Jurkat, Clone E6-1 (cell line): Measurements from ENCODE around the gene FKBP4.

Experiments
- DNase-seq: peaks from one replicate; pipeline ENCODE4 v3.0.0-alpha.2; 2011; ENCODE audit warnings: low read depth, low spot score
- H3K4me3 ChIP-seq: 2 replicates; pipeline ENCODE4 v1.5.1; 2011; ENCODE audit warnings: mild to moderate bottlenecking, low read length, control low read depth, moderate library complexity

Gene FKBP4

DNA sequence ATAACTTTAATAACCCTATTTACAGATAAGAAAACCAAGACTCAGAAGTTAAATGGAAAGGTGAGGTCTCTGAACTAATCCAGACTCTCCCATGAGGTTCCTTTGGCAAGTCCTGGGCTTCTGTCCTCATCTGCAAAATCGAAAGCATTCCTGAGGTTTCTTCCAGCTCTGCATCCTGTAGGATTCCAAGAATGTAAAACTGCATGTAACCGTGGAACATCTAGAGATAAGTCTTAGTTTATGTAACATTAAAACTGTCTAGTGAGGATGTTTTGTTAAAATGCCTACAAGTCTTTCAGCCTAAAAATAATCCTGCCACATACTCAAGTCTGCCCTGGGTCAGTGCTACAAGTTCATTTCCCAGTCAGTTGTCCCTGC is 10.4 kb downstream of the FKBP4 start:
- DNase-seq, result no peak

DNA sequence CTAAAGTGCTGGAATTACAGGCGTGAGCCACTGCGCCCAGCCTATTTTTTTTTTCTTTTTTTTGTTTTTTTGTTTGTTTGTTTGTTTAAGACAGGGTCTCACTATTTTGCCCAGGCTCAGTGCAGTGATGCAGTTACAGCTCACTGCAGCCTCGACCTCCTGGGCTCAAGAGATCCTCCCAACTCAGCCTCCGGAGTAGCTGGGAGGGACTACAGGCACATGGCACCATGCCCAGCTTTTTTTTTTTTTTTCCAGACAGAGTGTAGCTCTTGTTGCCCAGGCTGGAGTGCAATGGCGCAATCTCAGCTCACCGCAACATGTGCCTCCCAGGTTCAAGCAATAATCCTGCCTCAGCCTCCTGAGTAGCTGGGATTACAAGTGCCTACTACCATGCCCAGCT is 11.9 kb downstream of the FKBP4 start:
- no peak for DNase-seq
- H3K4me3 ChIP-seq, result no peak overlapping the region

More for the DNA sequence above, 10.4 kb downstream of the FKBP4 start:
- H3K4me3 ChIP-seq, result no peak overlapping the region

DNA sequence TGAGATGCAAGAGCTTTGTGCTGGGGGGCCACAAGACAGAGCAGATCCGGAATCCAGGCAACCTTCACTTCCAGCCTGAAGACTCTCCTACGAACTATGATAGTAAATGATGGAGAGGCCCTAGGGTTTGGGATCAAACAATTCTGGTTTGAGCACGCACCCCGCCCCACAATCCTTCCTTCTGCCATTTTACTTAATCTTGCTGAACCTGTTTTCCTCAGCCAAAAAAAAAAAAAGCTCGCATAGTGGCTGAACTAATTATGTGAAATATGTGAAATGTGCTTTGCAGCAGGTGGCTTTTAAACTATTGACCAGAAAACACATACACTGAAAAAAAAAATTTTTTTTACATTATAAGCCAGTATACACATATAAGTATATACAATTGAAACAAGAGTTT is 17.0 kb downstream of the FKBP4 start:
- DNase-seq, result no peak
- peak overlapping the region; percentile 91 for H3K4me3 ChIP-seq

DNA sequence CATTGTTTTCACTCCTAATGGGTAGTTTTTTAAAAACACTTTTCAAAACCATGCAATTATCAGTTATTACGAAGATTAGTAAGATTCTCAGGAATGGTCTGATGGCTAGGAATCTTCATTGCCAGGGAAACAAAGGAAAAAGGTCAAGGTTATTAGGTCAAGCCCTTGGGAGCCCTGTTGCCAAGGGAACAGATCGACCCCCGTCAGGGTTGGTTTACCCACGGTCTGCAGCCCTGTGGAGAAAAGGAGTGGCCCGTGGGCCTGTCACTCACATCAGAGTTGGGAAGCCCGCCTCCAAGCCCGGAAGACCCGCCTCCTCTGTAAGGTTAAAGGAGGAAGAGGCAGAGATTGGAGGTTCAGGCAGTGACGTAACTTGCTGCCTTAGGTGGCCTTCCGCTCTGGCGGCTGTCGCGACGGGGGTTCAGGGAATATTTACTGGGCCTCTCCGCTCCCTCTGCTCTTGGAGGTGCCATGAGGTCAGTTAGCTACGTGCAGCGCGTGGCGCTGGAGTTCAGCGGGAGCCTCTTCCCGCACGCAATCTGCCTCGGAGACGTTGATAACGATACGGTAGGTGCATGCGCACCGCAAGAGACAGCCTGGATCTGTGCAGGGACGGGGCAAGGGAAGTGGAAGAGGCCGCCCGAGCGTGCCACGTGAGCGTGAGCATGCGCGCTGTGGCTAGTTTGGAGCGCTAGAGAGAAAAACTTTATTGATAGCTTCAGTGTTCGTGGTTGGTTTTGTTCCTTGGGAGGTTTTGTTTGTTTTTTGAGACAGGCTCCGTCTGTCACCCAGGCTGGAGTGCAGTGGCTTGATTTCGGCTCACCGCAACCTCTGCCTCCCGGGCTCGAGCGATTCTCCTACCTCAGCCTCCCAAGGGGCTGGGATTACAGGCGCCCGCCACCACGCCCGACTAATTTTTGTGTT is 17.8 kb downstream of the FKBP4 start, which contains the start of gene ITFG2:
TSS of gene ITFG2 (plus strand) at position 379 of the 924 bp plus-strand sequence. CDS start at position 472, 93 bp downstream.
- H3K4me3 ChIP-seq, result peak within 1 kb of the TSS; percentile 91
- DNase-seq, result peak; percentile 98

DNA sequence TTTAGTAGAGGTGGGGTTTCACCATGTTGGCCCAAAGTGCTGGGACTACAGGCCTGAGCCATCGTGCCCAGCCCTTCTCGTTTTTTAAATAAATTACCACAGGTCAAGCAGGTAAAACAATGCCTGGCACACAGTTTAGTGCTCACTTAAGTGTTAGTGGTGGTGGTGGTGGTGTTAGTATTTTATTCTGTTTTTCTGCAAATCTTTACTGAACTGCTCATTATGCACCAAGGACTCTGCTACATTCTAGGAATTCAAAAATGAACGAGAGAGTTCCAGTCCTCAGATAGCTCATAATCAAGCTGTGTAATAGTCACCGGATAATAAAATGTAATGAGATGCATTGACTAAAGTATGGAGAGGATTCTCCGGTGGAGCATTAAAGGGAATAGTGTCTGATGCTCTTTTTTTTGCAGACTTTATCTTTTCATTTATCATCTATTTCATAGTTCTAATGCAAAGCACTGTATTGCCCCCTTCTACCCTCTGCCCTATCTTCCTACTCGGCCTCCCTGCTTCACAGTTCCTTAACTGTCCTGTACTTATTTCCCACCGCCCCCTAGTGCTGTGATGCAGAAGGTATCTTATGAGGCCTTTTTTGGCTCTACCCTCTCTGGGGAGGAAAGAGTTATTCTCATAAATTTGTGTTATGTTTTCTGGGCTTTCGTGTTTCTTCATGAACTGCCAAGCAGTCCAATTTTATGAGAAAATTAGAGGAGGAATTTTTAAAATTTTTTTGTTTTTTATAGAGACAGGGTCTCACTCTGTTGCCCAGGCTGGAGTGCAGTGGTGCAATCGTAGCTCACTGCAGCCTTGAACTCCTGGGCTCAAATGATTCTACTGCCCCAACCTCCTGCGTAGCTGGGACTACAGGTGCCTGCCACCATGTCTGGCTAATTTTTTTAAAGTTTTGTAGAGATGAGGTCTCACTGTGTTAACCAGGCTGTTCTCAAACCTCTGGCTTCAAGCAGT is 18.7 kb downstream of the FKBP4 start:
- peak; percentile 68 for DNase-seq
- H3K4me3 ChIP-seq, result peak overlapping the region; percentile 91

DNA sequence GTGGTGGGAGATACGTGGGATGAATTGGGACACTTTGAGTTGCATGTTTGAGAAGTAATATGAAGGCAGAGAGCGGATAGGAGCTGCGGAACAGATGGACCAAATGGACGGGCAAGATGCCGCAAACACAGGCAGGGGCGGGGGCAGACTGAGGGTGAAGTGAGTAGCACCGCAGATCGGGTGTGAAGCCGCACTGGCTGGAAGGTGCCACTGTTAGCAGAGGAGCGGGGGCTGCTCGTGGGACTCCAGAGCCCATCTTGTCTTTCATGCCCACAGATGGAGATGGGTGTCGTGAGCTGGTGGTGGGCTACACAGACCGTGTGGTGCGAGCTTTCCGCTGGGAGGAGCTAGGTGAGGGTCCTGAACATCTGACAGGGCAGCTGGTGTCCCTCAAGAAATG is 25.0 kb downstream of the FKBP4 start:
- H3K4me3 ChIP-seq, result no peak overlapping the region
- DNase-seq, result no peak

DNA sequence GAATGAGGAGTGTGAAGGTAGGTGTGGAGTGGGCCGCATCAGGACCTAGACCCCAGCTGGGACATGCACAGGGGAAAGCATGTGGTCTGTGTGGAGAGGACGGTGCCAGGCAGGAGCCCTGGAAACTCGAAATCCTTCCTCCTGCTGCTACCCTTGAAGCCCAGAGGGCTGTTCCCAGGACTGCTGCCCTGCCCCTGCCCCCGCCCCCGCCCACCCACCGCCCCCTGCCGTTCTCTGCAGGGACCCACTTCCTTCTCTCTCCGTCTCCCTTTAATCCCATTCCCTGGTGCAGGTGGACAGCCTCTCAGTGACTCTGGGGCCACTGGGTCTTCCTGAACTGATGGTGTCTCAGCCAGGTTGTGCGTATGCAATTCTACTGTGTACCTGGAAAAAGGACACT is 25.7 kb downstream of the FKBP4 start:
- H3K4me3 ChIP-seq, result no peak overlapping the region
- DNase-seq, result no peak

DNA sequence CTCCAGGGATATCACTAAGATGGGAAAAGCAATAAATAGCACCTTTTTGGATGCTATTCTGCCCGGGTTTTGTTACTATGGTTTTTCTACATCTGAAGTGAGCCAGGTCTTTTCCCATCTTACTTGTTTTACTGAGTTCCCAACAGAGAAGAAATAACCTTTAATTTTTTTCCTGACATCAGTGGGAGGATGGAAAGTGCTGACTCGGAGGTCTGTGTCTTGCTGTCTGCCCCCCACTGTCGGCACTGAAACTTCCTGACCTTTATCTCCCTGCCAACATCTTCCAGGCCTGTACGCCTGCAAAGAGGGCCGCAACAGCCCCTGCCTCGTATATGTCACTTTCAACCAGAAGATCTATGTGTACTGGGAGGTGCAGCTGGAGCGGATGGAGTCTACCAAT is 28.7 kb downstream of the FKBP4 start:
- DNase-seq, result no peak
- H3K4me3 ChIP-seq, result no peak overlapping the region

DNA sequence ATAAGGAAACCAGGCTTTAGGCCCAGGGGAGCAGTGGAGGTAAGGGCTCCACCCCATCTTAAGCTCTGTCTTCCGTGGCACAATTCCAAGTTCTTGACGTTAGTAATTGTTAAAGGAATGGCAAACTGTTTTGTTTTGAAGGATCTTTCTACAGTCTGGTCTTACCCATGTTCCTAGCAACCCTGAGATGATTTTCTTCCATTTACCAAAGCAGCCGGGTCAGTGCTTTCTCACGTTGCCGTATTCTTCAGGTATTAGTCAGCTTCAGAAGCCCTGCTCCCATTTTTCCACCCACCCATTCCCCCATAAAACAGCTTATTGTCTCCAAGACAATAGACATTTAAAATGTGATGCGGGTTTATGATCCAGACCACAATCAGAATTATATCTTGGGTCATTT is 29.8 kb downstream of the FKBP4 start:
- no peak overlapping the region for H3K4me3 ChIP-seq
- no peak for DNase-seq

DNA sequence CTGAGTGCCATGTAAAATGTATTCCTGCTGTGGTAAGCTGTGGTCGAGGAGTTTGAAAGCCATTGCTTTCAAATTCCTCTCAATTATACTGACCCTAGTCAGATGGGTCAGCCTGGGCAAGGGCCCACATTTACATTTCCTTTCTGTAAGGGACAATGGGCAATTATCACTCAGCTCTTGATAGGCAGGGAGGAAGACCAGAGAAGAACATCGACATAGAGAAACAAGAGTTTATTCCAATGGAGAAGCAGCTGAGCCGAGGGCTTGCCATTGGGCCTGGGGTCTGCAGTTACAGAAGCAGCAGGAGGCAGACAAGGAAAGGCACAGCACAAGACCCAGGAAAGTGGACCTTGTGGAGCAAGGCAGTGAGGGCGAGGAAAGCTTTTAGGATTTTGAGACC is 30.4 kb downstream of the FKBP4 start:
- H3K4me3 ChIP-seq, result no peak overlapping the region
- DNase-seq, result no peak

DNA sequence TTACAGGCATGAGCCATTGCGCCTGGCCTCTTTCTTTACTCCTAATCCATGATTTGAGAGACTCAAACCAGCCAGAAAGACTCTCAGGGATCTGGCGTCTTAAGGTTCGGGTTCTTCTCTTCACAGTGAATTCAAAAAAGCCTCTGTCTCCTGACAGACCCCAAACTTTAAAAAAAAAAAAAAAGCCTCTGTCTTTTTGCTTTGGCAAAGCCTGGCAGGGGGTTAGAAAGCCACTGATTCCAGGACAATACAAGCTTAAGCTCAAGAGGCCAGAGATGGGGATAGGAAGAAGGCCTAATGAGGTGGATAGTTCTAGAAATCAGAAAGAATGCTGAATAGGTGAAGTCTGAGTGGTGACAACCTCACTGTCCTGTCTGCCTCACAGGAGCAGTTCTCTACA is 31.3 kb downstream of the FKBP4 start:
- no peak overlapping the region for H3K4me3 ChIP-seq
- no peak for DNase-seq

DNA sequence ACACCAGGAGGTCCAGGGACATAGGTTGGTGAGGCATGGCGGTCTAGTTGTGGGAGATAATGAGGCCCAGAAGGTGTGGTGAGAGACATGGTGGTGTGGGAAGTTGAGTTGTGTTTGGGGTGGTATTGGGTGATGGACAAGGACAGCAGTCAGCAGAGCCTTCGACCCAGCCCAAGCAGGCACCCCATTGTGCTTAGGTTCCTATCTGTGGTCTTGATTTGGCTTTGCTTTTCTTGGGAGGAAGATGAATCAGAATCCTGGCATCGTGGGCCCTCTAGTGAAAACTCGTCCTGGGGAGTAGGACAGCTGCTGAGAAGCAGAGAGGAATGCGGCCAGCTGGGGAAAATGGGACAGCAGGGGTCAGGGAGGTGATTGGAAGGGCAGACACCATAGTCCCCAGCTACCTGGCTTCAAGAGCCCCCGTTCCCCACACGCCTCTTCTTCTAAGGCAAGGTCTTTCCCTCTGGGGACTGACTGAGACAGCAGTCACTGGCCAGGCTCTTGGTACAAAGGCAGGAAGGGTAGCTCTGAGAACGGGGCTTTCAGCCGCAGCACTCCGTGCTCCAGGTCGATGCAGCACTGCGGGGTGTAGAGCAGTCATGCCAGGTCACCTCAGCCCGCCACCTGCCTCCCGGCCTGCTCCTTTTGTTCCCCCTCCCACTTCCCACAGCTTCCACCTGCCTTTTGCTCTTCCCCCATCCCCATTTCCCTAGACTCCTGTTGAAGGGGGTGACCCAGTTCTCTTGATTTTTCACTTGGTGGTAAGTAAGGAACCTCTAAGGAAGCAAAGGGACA is 32.1 kb downstream of the FKBP4 start:
- DNase-seq, result no peak
- H3K4me3 ChIP-seq, result no peak overlapping the region

DNA sequence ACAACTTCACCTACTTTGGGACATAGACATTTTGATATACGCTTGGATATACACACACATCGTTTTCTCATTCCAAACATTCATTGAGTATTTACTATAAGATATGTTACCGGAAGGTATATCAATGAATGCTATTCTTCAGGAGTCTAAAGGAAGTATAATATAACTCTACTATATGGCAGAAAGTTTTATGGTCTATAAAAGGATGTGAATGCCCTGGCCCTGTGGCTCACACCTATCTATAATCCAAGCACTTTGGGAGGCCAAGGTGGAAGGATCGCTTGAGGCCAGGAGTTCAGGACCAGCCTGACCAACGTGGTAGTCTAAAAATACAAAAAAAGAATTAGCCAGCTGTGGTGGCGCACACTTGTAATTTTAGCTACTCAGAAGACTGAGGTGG is 34.5 kb downstream of the FKBP4 start:
- no peak for DNase-seq
- H3K4me3 ChIP-seq, result no peak overlapping the region

DNA sequence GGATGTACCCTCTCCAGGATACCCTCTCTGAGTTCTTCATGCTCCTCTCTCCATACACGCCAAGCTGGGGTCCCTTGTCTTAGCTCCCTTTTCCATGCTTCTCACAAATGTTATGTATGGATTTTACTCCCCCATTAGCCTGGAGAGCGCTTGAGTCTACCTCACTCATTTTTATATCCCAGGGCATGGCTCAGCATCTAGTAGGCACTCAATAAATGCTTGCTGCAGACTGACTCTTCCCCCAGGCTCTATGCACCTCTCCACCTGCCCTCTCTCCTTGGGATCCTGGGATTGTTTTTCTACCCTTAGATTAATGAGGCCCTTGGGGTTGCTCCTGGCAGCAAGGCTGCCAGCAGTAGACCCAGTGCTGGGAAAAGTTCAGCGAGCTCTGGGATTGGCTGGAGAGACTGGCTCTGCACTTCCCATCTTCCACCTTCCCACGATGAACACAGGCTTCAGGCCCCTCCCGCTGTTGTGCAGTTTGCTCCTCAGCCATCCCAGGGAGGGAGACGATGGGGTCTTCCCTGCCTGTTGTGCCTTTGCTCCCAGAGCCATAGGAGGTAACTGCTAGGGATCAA is 37.9 kb downstream of the FKBP4 start:
- DNase-seq, result no peak
- H3K4me3 ChIP-seq, result no peak overlapping the region

DNA sequence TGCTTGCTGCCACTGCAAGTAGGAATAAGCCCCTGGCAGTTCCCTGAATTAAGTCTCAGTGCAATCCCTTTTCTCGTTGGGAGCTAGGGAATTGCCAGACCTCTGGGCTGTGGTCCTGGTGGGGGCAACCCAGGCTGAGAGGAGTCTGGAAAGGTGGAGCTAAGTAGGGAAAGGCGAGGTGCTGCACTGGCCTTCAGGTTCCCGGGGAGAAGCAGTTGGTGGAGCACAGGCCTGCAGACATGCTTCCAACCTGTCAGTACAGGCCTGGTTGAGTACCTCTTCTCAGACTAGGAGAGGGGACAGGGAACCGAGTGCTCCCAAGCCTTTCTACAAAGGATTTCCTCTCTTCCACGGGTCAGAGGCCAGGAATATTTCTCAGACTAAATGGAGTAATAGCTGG is 38.6 kb downstream of the FKBP4 start:
- H3K4me3 ChIP-seq, result no peak overlapping the region
- no peak for DNase-seq

DNA sequence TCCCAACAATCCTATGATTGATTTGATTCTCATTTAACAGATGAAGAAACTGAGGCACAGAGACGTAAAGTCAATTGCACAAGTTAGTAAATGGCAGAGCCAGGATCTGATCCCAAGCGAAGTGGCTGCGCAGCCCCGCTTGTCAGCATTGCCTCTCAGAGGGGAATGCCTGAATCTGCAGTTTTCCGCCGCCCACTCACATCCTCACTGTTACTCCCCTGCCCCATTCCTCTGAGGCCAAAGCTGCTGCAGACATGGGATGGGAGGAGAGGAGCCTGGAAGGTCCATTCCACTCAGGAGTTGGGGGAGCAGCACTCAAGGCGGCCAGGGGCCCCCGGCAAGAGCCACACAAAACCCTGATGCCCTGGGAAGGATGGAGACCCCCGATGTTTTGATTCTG is 39.0 kb downstream of the FKBP4 start:
- H3K4me3 ChIP-seq, result no peak overlapping the region
- DNase-seq, result no peak

DNA sequence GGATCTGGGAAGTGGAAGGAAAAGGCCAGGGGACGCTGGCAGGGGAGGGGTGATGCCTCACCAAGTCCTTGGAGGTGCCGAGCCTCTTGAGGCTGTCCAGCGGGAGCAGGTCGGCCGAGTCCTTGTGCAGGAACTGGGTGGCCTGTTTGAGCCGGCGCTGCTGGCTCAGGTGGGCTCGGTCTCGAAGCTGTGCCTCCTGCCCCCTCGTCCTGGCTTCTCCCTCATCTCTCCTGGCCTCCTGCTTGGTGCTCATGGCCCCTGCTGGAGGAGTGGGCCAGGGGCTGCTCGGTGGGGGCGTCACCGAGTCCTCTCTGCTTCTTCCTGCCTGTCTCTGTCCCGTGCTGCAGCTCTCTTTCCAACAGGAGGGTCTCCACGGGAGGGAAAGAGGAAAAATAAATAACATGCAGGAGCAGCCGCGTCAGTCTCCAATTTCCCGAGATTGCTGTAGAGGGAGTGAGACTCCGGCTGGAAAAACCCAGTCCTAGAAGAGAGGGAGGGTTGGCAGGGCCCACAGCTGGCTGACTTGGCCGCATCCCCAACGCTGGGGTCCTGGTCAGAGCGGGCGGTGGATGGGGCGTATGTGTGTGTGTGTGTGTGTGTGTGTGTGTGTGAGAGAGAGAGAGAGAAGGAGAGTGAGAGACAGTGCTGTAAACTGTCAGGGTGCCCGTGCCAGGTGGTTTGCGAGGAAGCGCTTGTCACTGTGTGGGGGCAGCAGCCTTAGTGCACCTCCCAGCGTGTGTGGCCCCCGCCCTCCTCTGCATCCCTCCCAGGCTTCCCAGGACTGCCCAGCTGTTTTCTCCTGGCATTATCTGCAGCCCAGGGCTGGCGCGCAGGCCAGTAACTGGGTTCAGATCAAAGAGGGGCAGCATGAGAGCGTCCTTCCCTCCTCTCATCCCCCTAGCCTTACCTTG is 40.1 kb downstream of the FKBP4 start, which contains the start of gene NRIP2:
TSS of gene NRIP2 (minus strand) at position 455 of the 911 bp plus-strand sequence. CDS start at position 403, 52 bp downstream.
- no peak for DNase-seq
- no peak within 1 kb of the TSS for H3K4me3 ChIP-seq
